ENCODE measurements around the gene CAPN10. TPM values are rescaled to one million over a fixed set of nuclear protein-coding genes. Genes with fewer than 3 reads are reported as not detected.

Gene CAPN10
- total and polyA plus RNA-seq, 5 donors: 21.2 to 44.3 (median 36.9) TPM

DNA sequence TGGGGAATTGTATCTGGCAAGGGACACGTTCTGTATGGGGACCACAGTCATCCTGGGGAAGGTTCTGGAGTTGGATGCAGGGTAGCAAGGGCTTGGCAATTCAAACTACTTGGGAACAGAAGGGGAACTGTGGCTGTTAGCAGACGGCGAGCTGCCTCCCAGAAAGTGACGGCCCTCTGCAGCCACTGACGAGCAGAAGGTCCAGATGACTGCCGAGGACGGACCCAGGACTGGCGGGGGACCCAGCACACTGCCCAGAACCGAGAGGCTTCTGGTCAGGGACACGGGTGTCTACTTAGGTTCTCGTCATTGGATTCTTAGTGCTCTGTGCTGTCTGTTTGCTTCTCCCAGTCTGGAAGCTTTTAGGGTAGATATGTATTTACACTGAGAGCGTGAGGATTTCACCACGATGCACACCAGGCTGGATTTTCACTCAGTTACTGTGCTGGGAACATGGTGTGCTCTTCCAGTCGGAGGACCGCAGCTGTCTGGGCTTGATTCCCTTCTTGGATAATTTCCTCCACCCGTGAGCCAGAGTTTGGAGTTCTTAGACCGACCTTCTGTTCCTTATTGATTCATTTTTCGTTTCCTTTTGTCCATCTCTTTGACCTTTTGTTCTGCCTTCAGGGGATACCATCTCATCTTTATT lies 52.1 kb downstream of the CAPN10 start:
- DNase-seq: peak in 1 of 3 donors; percentile 50
- H3K9me3 ChIP-seq (ENCODE audit: control insufficient read depth, low read length): no peaks in the 10 kb centered on the region
- no peak overlapping the region for H3K27ac ChIP-seq (ENCODE audit: low read length)
- intact Hi-C loops (cut with DNase I): no loop called here
- no peak overlapping the region for H3K4me3 ChIP-seq (ENCODE audit: low read length)
- H3K4me1 ChIP-seq (ENCODE audit: control insufficient read depth, insufficient read depth, low read length): no peaks in the 10 kb centered on the region
- peak in 1 of 2 donors; percentile 31 for ATAC-seq
- H3K27me3 ChIP-seq (ENCODE audit: control insufficient read depth, insufficient read depth): no peaks in the 10 kb centered on the region
- 64% methylated on average over 18 of the region's 18 CpGs for WGBS

DNA sequence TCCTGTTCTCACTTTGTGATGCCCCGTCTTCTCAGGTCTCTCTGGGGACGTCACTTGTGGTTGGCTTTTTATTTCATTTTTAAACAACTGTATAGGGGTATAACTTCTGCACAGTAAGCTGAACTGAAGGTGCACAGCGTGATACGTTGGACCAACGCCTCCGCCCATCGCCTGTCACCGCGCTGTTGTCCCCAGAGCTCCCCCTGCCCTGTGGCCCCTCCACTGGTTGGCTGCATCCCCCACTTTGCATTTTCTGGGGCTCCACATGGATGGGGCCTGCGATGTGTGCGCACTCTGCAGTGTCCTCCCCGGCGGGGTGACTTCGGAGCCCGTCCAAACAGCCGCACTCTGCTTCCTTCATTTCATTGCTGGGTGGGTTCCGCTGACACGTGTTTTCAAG lies 53.0 kb downstream of the CAPN10 start:
- no peaks in the 10 kb centered on the region for H3K9me3 ChIP-seq (ENCODE audit: control insufficient read depth, low read length)
- intact Hi-C loops (cut with DNase I): no loop called here
- no peak overlapping the region for H3K4me3 ChIP-seq (ENCODE audit: low read length)
- H3K4me1 ChIP-seq (ENCODE audit: control insufficient read depth, insufficient read depth, low read length): no peaks in the 10 kb centered on the region
- H3K27ac ChIP-seq (ENCODE audit: low read length): no peak overlapping the region
- ATAC-seq: no peak
- H3K27me3 ChIP-seq (ENCODE audit: control insufficient read depth, insufficient read depth): no peaks in the 10 kb centered on the region
- WGBS: 91% methylated on average over 18 of the region's 18 CpGs
- DNase-seq: peak in 1 of 3 donors; percentile 35

DNA sequence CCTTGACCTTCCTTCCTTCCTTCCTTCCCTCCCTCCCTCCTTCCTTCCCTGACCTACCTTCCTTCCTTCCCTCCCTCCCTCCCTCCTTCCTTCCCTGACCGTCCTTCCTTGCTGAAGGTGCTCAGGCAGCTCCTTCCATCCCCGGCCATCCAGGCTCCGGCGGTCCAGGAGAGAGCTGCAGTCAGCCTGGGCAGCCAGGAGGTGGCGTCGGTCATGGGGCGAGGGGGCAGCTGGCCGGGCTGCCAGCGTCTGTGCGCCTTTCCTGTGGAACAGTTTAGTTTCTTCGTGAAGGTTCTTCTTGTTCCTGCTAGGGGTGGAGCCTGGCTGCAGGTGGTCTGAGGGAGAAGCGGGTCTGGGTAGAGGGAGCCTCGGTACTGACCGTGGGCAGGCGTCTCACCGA lies 54.4 kb downstream of the CAPN10 start:
- H3K9me3 ChIP-seq (ENCODE audit: control insufficient read depth, low read length): no peaks in the 10 kb centered on the region
- DNase-seq (peak in 1 of 3 donors; percentile 41), ATAC-seq (no peak)
- H3K4me1 ChIP-seq (ENCODE audit: control insufficient read depth, insufficient read depth, low read length): no peaks in the 10 kb centered on the region
- H3K27ac ChIP-seq (ENCODE audit: low read length): no peak overlapping the region
- 19% methylated on average over 16 of the region's 16 CpGs for WGBS
- no peak overlapping the region for H3K4me3 ChIP-seq (ENCODE audit: low read length)
- H3K27me3 ChIP-seq (ENCODE audit: control insufficient read depth, insufficient read depth): no peaks in the 10 kb centered on the region
- intact Hi-C loops (cut with DNase I): no loop called here

DNA sequence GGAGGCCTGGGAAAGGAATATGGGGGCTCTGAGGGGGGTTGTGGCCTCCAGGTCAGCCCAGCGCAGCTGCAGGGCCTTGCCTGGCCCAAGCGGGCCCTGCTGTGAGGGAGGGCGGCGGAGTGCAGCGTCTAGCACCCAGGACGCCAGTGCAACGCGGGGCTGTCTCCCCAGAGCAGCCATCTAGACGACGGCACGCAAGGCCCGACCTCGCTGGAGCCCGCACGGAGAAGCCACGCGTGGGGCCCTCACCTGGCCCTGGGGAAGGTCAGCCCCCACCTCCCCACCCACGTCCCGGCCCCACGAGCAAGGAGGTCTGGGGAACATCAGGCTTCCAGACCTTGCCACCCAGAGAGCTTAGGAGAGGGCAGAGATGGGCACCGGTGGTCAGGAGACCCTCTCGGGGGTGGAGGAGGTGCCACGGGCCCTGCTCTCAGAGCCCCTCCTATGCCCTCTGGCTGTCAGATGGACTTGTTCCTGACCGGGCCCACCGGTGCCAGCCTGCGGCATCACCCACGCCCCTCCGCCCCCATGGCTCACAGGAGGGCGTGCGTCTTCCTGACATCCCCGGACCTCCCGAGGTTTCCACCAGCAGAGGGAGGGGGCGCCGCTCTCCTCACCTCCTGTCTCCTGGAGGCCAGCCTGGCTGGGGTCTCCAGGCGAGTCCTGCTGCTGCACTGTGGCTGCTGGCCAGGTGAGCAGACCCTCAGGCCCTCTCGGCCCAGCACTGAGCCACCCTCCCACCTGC lies 55.7 kb downstream of the CAPN10 start:
- Histone ChIP-seq H3K27ac (ENCODE audit: low read length) (no peak overlapping the region), H3K9me3 (ENCODE audit: control insufficient read depth, low read length) (no peaks in the 10 kb centered on the region), H3K4me3 (ENCODE audit: low read length) (no peak overlapping the region), H3K27me3 (ENCODE audit: control insufficient read depth, insufficient read depth) (no peaks in the 10 kb centered on the region), H3K4me1 (ENCODE audit: control insufficient read depth, insufficient read depth, low read length) (no peaks in the 10 kb centered on the region)
- ATAC-seq (no peak), DNase-seq (peak in 1 of 3 donors; percentile 55)
- intact Hi-C loops (cut with DNase I): no loop called here
- 79% methylated on average over 36 of the region's 36 CpGs for WGBS

DNA sequence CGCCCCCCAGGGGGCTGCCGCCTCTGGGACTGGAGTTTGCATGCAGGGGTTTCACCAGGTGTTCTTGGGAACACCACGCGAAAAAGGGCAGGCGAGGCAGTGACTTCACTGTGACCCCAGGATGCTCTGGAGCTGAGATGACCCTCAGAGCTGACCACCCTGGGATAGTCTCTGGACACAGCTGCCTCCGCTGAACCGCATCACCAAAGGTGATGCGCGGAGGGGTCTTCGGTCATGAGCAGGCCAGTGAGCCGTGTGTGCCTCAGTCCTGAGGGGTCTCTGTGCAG lies 56.2 kb downstream of the CAPN10 start:
- H3K4me1 ChIP-seq (ENCODE audit: control insufficient read depth, insufficient read depth, low read length): no peaks in the 10 kb centered on the region
- H3K9me3 ChIP-seq (ENCODE audit: control insufficient read depth, low read length): no peaks in the 10 kb centered on the region
- DNase-seq (peak in 1 of 3 donors; percentile 24), ATAC-seq (no peak)
- intact Hi-C loops (cut with DNase I): no loop called here
- H3K27me3 ChIP-seq (ENCODE audit: control insufficient read depth, insufficient read depth): no peaks in the 10 kb centered on the region
- H3K4me3 ChIP-seq (ENCODE audit: low read length): no peak overlapping the region
- H3K27ac ChIP-seq (ENCODE audit: low read length): no peak overlapping the region
- 87% methylated on average over 11 of the region's 11 CpGs for WGBS

DNA sequence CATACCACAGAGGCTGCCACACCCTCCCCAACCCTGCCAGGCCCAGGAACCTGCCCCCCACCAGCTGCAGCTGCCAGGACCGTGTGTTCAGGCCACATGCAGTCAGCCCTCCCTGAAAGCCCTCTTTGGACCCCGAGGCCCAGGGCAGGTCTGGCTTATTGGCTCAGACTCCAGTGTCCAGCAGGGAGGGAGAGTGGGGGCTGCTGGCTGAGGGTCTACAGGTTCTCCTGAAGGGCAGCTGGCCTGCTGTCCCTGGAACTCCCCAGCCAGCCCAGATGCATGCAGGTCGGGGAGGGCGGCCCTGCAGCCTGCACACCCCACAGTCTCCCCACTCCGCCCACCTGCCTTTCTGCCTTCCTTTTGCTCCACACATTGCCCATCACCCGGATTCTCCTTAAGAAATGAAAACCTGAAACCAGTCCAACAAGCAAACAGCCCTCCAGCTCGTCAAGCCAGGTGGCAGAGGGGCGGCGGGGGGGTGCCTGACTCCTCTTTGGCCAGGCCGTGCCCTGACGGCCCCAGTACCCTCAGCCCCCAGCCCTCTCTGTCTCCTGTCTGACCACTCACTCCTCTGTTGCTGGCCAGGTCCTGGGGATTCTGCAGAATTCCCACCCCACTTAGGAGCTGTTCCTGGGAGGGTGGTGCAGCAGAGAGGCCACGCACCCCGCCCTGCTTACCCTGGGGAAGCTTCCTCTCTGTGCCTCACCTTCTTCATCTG lies 56.7 kb downstream of the CAPN10 start:
- 71% methylated on average over 13 of the region's 13 CpGs for WGBS
- intact Hi-C loops (cut with DNase I): no loop called here
- DNase-seq: no peak
- Histone ChIP-seq H3K27me3 (ENCODE audit: control insufficient read depth, insufficient read depth) (no peaks in the 10 kb centered on the region), H3K9me3 (ENCODE audit: control insufficient read depth, low read length) (no peaks in the 10 kb centered on the region), H3K4me1 (ENCODE audit: control insufficient read depth, insufficient read depth, low read length) (no peaks in the 10 kb centered on the region), H3K4me3 (ENCODE audit: low read length) (no peak overlapping the region), H3K27ac (ENCODE audit: low read length) (no peak overlapping the region)
- no peak for ATAC-seq

DNA sequence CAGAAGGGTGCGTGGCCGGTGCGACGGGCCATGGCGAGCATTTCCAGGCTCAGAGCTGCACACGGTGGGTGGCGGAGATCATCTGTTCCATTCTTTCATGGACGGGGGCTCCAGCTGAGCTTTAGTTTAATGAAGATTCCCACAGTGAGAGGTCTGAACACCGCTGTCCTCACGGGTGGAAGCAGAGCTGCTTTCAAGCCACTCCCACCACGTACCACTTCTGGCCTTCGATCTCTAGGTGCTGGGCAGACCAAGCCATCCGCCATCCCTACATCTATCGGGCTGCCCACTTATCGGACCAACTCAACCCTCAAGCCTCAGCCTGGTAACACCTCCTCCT lies 57.2 kb downstream of the CAPN10 start:
- H3K4me3 ChIP-seq (ENCODE audit: low read length): no peak overlapping the region
- 83% methylated on average over 15 of the region's 15 CpGs for WGBS
- no peaks in the 10 kb centered on the region for H3K9me3 ChIP-seq (ENCODE audit: control insufficient read depth, low read length)
- no peak for ATAC-seq
- H3K4me1 ChIP-seq (ENCODE audit: control insufficient read depth, insufficient read depth, low read length): no peaks in the 10 kb centered on the region
- H3K27ac ChIP-seq (ENCODE audit: low read length): no peak overlapping the region
- no peak for DNase-seq
- intact Hi-C loops (cut with DNase I): no loop called here
- no peaks in the 10 kb centered on the region for H3K27me3 ChIP-seq (ENCODE audit: control insufficient read depth, insufficient read depth)

DNA sequence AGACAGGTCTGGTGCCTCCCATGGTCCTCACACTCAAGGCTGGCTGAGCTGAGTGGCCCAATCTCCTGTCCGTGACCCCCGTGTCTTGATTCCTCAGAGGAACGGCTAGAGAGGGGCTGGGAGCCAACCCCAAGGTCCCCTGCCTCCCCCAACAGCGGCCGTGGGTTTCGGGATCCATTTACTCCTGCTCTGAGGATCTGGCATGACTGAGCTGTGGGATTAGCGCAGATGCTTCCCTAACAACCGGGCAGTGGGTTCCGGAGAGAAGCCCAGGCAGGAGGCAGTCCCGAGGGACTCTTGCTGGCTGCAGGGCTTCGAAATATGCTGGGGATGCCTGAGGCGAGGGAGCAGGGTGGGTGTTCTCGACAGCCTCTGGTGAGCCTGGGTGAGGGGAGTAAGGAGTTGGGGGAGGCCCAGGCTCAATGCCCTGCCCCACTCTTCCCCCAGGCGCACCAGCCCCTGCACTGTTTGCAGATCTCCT lies 57.7 kb downstream of the CAPN10 start:
- 53% methylated on average over 14 of the region's 14 CpGs for WGBS
- intact Hi-C loops (cut with DNase I): no loop called here
- Histone ChIP-seq H3K9me3 (ENCODE audit: control insufficient read depth, low read length) (no peaks in the 10 kb centered on the region), H3K27me3 (ENCODE audit: control insufficient read depth, insufficient read depth) (no peaks in the 10 kb centered on the region), H3K27ac (ENCODE audit: low read length) (no peak overlapping the region), H3K4me1 (ENCODE audit: control insufficient read depth, insufficient read depth, low read length) (no peaks in the 10 kb centered on the region), H3K4me3 (ENCODE audit: low read length) (no peak overlapping the region)
- peak in 1 of 3 donors; percentile 16 for DNase-seq
- no peak for ATAC-seq

DNA sequence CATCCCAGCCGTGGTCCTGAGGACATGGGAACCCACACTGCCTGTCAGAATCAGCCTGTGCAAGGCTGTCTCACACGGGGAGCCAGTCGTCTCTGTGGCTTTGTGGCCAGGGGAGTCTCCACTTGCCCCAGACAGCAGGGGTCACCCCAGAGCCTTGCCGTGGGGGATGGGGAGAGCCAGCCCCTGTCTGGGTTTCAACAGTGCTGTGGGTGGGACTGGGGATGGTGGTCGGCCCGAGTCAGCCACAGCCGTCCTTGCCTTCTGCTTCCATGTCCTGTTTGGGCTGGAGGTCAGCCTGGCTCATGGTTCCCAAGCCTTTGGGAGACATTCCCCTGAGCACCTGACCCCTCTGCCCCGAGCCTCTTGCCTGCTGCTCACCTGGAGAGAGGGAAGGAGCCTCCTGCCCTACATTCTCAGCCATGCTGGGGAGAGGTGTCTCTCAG lies 58.3 kb downstream of the CAPN10 start:
- H3K27me3 ChIP-seq (ENCODE audit: control insufficient read depth, insufficient read depth): no peaks in the 10 kb centered on the region
- no peak overlapping the region for H3K27ac ChIP-seq (ENCODE audit: low read length)
- H3K9me3 ChIP-seq (ENCODE audit: control insufficient read depth, low read length): no peaks in the 10 kb centered on the region
- intact Hi-C loops (cut with DNase I): no loop called here
- WGBS: 60% methylated on average over 8 of the region's 8 CpGs
- DNase-seq: peak in 1 of 3 donors; percentile 17
- no peak for ATAC-seq
- H3K4me1 ChIP-seq (ENCODE audit: control insufficient read depth, insufficient read depth, low read length): no peaks in the 10 kb centered on the region
- no peak overlapping the region for H3K4me3 ChIP-seq (ENCODE audit: low read length)

DNA sequence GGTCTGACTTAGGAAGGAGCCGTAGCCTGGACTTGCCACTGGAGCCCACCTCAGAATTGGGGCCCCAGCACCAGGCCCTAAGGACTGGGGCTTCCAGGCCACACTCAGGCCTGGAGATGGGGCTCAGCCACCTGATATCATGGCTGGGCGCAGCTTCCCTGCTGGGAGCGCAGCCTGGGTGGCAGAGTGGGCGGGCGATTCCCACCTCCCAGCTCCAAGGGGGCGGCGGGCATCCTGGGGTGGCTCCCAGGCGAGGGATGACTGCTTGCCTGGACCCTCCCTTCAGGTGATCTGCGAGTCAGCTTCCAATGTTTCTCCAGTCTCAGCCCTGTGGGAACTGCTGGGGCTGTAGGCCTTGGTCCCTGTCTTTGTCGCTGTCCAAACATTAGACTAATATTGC lies 58.8 kb downstream of the CAPN10 start:
- Histone ChIP-seq H3K27me3 (ENCODE audit: control insufficient read depth, insufficient read depth) (no peaks in the 10 kb centered on the region), H3K27ac (ENCODE audit: low read length) (no peak overlapping the region), H3K4me1 (ENCODE audit: control insufficient read depth, insufficient read depth, low read length) (no peaks in the 10 kb centered on the region), H3K4me3 (ENCODE audit: low read length) (no peak overlapping the region), H3K9me3 (ENCODE audit: control insufficient read depth, low read length) (no peaks in the 10 kb centered on the region)
- ATAC-seq (no peak), DNase-seq (no peak)
- intact Hi-C loops (cut with DNase I): no loop called here
- WGBS: 85% methylated on average over 10 of the region's 10 CpGs

DNA sequence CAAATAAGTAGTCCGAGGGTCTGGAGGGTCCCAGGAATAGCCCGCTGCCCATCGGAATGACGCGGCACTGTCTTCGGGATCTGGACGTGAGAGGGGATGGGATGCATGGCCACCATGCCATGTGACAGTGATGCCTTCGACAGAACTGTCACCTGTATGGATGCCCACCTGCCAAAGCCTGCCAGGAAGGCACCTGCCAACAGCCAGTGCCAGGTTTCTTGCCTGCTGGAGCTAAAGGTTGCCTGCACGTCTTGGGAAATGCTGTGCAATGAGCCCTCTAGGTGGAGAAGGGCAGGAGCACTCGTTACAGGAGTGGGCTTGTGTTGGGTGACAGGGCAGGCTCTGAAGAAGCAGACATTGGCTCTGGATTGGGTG lies 59.3 kb downstream of the CAPN10 start:
- Histone ChIP-seq H3K9me3 (ENCODE audit: control insufficient read depth, low read length) (no peaks in the 10 kb centered on the region), H3K4me3 (ENCODE audit: low read length) (no peak overlapping the region), H3K27ac (ENCODE audit: low read length) (no peak overlapping the region), H3K4me1 (ENCODE audit: control insufficient read depth, insufficient read depth, low read length) (no peaks in the 10 kb centered on the region), H3K27me3 (ENCODE audit: control insufficient read depth, insufficient read depth) (no peaks in the 10 kb centered on the region)
- intact Hi-C loops (cut with DNase I): no loop called here
- no peak for DNase-seq
- WGBS: 85% methylated on average over 10 of the region's 10 CpGs
- ATAC-seq: no peak

Measured in right cardiac atrium (tissue), 5 donors.